Posterior vena cava (tissue), 2 donors: Measurements from ENCODE around the gene SHPK. TPM values are rescaled to one million over a fixed set of nuclear protein-coding genes. Genes with fewer than 3 reads are reported as not detected.
A peak's percentile ranks its signal among the peaks of the same experiment; 100 is the strongest.

Experiments
- DNase-seq: peaks from one replicate; pipeline ENCODE4 v3.0.0-alpha.2; 2020; ENCODE audit warnings: low spot score
- intact Hi-C, 2 donors: fragments of 100-400 bp; cut with DNase I; formaldehyde crosslinking; loops; one replicate each; pipeline versions ENCODE4 v1.14.1 to v1.14.2; 2022 to 2023
- total RNA-seq, 2 donors: library from RNA; stranded (reverse); fragmentation: NEBNext Ultra II Directional; extraction: Animal tissue kit (Norgen Biotek cat#: 25700); gene quantifications; one replicate each; pipeline ENCODE4 v1.2.1, GENCODE V29; 2021
- donor health status: DM: yes; HTN: yes; CAD: no.
- donor health status: DM: yes; HTN: yes; CAD: no.

Gene SHPK
- total RNA-seq, 2 donors from 2014 or later, result 6.1 to 13.3 TPM

DNA sequence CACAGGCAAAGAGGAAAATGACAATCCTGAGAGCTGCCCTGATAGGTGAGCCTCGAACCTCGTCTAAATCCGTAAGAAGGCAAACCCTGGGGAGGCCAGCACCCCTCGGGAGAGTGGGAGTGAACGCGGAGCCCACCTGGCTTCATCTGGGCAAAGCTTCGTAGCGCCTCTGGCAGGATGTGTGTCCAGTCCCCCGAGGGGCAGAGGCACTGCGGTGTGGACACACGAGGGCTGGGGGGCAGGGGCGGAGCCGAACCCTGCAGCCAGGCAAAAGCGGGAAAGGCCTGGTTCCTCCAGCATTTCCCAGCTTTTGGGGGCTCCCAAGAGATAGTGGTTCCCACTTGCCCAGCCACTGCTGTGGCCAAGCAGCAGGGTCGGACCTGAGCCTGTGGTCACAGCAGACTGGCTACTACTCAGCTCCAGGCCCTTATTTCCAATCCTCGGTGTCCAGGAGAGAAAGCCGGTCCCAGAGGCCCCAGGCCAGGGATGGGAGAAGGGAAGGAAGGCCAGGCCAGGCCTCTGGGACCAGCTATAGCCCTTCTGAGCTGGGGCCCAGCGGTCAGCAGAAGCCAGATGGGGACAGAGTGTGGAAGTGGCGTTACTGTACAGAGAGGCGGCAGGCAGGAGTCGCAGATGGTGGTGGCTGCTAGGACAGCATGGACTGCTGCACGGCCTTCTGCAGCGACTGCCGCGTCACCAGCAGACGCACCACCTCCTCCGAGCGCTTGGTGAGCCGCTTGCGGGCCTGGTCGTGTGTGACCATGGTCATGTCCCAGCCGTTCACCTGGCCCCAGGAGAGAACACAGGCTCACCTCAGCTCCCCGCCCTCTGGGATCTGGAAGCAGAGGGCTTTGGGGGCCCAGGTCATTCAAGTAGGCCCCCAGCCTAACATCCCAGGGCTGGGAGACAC is 27.3 kb upstream of the SHPK start:
- intact Hi-C loops, result no loop called here
- no peak for DNase-seq

DNA sequence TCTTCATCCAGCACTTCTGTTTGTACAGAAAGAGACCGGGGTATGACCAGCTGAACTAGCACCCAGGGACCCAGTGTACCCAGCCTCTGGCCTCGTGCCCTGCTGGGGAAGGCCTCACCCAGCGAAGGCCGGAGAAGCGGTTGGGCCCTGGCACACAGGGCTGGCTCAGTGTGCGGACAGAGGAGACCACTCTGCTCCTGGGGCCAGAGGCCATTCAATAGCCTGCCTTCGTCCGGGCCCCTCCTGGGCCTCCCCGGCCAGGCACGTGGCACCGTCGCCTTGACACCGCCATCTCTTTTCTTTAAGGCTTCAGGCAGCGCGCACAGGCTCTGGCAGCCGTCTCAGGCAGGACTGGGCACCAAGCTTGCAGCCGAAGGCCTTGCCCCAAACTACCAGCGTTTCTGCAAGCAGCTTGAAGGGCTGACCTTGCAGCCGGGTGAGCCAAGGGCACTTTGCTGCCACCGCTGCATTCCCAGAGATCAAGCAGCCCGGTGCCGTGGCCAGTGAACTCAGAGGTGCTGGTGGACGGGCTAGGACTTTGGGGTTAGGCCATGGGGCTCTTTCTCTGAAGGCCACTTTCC is 24.4 kb upstream of the SHPK start:
- peak; percentile 79 for DNase-seq
- intact Hi-C loops, result no loop called here

- DNase-seq, result peak; percentile 96
- intact Hi-C loops, result no loop called here
Observed at GRCh38 chr17:3659541-3660111, 23.6 kb upstream of the SHPK start.

- intact Hi-C loops, result no loop called here
- peak; percentile 73 for DNase-seq
Observed at GRCh38 chr17:3658784-3659449, 22.9 kb upstream of the SHPK start.

DNA sequence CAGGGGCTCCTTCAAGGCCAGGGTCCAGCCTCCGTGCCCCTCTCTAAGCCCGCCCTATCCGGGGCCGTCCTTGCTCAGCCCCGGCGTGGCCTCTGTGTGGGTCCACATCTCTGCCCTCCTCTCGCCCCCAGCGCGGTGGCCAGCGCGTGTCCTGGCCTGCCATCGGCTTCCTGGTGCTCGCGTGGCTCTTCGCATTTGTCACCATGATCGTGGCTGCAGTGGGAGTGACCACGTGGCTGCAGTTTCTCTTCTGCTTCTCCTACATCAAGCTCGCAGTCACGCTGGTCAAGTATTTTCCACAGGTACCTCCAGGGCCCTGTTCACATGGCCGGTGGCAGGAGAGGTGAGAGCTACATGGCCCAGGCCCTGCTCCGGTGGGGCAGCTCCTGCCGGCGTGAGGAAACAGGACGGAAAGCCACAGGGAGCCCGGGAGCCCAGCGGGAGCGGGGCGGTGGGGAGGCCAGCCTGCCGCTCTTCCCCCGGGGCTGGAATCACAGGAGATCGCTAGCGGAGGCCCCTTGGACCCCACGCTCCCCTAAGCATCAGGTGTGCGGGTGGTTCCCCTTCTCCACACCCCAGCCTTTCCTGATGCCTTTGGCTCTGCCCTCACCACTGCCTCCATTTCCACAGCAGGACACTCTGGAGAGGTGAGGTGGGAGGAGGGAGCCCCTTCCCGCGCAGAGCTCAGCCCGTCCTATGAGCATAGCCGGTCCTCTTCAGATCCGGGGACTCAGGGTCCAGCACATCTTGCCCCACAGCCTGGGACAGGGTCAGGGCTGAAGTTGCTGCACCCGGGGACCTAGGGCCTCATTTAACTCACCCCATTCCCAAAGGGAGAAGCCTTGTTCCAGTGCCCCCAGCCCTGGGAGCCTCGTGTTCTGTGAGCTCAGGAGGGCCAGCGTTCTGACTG is 22.1 kb upstream of the SHPK start:
- intact Hi-C loops, result no loop called here
- DNase-seq, result peak; percentile 80

DNA sequence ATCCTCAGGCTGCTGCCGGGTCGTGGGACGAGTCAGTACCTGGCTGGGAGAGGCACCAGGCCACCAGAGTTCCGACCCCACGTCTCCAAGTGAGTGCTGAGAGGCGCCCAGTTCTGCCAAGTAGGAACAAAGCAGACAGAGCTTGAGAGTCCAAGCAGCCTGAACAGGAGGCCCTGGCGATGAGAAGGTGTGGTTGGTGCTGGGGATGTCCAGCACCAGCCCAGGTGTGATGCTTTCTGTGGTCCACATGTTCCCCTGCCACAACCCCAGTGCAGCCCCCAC is 21.5 kb upstream of the SHPK start:
- intact Hi-C loops, result no loop called here
- no peak for DNase-seq

- peak; percentile 72 for DNase-seq
- intact Hi-C loops, result no loop called here
Observed at GRCh38 chr17:3656755-3657587, 20.9 kb upstream of the SHPK start.

GRCh38 chr17:3656353-3656752 is 20.3 kb upstream of the SHPK start:
- intact Hi-C loops, result no loop called here
- DNase-seq, result no peak

GRCh38 chr17:3655766-3656165 is 19.7 kb upstream of the SHPK start:
- intact Hi-C loops, result no loop called here
- no peak for DNase-seq

- intact Hi-C loops, result no loop called here
- no peak for DNase-seq
Observed at GRCh38 chr17:3647769-3648555, 11.9 kb upstream of the SHPK start.

DNA sequence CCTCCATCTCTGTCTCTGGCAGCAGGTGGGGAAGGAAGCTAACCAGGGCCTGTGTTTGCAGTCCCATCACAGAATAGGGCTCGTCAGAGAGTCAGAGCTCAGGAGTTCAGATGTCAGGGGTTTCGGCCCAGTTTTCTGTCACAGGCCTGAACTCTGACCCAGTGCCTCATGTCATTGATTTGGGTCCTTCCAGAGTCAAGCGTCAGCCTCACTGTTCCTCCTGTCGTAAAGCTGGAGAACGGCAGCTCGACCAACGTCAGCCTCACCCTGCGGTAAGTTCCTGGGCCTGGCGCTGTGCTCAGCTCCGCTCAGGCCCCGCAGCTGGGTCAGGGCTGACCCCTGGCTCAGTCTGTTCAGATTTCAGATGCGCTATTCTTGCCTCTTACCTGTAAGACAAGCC is 11.2 kb upstream of the SHPK start:
- DNase-seq, result no peak
- intact Hi-C loops, result no loop called here

GRCh38 chr17:3645310-3645709 is 9.3 kb upstream of the SHPK start:
- DNase-seq, result no peak
- intact Hi-C loops, result no loop called here

DNA sequence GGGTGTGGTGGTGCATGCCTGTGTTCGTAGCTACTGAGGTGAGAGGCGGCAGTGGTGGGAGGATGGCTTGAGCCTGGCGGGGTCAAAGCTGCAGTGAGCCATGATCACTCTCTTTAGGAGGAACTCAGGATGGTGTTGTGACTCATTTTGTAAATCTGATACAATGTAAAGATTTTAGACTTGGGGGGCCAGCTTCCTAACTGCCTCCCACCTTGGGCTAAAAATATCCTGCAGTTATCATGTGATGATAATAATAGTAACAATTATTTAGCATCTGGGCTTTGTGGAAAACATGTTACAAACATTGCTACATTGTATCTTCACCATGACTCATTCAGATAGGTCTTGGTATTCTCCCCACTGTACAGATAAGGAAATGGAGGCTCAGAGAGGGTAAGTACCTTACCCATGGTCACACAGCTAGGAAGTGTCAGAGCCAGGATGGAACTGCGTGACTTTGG is 7.9 kb upstream of the SHPK start:
- intact Hi-C loops, result no loop called here

GRCh38 chr17:3641717-3642486 is 5.9 kb upstream of the SHPK start:
- DNase-seq, result no peak
- intact Hi-C loops, result no loop called here

More for the DNA sequence above, 7.9 kb upstream of the SHPK start:
- DNase-seq, result no peak

DNA sequence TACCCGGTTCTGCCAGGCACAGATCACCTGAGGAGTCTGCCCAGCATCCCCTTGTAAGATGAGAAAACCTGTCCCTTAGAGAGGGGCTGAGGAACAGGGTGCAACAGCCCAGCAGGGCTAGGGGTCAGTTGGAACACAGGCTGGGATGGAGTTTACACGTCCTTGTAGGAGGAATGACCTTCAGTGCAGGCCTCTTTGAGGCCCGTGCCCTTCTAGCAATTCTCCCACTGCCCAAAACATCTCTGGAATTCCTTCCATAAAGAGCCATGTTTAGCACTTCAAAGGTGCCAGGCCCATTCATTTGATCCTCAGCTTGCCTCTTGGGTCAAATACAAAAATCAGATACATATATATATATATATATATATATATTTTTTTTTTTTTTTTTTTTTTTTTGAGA is 5.0 kb upstream of the SHPK start:
- no peak for DNase-seq
- intact Hi-C loops, result no loop called here

DNA sequence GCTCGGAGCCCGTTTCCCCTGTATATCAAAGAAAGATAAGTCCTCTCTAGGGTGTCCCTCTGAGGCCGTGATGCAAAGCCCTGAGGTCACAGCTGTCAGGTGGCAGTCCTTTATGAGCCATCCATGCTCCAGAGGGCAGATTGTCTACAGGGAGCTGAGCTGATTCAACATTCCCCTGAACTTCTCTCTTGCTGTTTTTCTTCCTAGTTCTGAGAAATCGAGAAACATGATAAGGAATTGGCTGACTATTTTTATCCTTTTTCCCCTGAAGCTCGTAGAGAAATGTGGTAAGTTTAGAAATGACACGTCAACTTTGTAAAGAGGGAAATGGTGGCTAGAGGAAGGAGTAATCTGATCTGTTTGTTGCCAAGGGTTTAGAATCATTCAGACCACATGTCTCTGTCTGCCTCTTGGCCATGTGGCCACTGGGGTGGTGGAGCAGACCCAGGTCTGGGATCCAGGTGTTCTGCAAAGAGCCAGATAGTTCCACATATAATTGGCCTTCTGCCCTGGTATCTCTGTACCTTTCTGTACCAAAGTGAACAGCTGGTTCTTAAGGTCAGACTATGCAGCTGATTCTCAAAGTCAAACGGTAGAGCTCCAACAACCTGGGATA is 4.0 kb upstream of the SHPK start:
- DNase-seq, result no peak
- intact Hi-C loops, result loop anchor here in 1 of 2 donors (10.0 kb wide), 1 partner anchor 105 kb away; no protein-coding TSS in a partner anchor
